Hematopoietic multipotent progenitor cell (in vitro differentiated cells): ENCODE results near the gene STAP2. TPM values are rescaled to one million over a fixed set of nuclear protein-coding genes. Genes with fewer than 3 reads are reported as not detected.
"Not testable (repeated sequence)": the region's sequence is repeated elsewhere in the genome, so short reads cannot be mapped to it uniquely, and the experiment has no call there.

Experiments
- DNase-seq, 3 donors: peaks; one replicate each; pipeline ENCODE4 v3.0.0-alpha.2; 2011 to 2015; ENCODE audit warnings: low read depth in 2 of 3, low spot score in 2 of 3
- total RNA-seq: library from RNA; depleted of rRNA; stranded (reverse); fragments of >200 nt; gene quantifications from one replicate; pipeline ENCODE4 v1.2.3, GENCODE V29; 2012

Gene STAP2
- total RNA-seq, 1 donor: 3.8 TPM

DNA sequence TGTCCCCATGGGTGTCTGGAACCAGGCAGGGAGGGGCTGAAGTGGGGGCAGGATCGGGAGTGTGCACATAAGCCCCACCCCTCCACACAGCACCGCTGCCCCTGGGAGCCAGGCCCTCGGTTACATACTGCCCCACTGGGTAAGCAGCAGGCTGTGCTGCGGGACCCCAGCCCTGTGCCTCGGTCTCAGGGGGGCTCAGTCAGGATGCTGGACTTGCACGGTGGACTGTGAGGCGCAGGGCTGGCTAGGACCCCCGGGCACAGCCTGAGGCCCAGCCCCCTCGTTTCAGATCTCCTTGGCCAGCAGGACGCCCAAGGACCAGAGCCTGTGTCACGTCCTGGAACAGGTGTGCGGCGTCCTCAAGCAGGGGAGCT is 21.0 kb upstream of the STAP2 start:
- DNase-seq: no peak

DNA sequence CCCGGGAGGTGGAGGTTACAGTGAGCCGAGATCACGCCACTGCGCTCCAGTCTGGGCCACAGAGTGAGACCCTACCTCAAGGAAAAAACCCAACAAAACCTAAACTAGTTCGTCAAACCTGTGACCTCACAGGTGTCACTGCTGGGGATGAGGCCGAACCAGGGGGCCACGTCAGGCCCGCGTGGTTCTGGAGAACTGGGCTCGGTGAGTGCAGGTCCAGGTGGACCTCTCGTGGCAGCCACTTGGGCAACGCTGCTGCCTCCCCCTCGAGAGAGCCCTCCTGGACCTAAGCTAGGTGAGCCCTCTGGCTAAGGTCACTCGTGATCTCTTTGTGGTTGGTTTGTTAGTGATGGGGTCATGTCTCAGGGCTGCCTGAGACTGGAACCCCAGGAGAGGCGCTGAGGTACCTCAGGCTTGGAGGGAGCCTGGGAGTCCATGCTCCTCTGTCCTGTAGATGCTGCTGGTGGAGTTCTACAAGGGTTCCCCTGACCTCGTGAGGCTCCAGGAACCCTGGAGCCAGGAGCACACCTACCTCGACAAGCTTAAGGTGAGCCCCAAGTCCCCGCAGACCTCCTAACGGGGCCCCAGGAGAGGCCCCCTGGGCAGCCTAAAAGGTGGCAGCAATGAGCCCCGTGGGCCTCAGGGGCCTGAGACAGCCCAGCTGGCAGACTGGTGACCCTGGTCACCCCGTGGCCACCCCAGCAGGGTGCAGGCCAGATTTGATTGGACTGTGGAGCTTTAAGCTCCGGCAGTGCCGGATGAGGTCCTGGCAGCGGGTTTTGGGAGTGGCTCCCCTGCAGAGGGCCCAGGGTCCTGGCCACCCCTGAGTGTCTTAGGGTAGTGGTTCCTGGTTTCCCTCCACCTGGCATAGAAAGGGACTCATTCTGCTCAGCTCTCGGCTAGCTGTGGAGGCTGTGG is 20.3 kb upstream of the STAP2 start:
- no peak for DNase-seq

DNA sequence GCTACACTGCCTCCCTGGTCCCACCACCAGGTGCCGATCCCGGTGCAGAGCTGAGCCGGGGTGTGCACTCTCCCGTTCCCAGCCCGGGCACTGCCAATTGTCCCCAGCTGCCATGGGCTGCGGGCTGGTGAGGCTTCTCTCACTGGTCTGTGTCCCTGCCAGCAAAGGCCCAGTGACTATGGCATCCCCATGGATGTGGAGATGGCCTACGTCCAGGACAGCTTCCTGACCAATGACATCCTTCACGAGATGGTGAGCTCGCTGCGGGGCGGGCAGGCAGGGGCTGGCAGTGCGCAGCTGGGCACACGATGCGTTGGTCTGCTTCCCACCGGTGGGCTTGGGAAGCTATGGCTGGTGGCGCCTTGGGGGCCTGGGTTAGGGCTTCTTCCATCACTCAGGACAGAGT is 19.3 kb upstream of the STAP2 start:
- DNase-seq: no peak

DNA sequence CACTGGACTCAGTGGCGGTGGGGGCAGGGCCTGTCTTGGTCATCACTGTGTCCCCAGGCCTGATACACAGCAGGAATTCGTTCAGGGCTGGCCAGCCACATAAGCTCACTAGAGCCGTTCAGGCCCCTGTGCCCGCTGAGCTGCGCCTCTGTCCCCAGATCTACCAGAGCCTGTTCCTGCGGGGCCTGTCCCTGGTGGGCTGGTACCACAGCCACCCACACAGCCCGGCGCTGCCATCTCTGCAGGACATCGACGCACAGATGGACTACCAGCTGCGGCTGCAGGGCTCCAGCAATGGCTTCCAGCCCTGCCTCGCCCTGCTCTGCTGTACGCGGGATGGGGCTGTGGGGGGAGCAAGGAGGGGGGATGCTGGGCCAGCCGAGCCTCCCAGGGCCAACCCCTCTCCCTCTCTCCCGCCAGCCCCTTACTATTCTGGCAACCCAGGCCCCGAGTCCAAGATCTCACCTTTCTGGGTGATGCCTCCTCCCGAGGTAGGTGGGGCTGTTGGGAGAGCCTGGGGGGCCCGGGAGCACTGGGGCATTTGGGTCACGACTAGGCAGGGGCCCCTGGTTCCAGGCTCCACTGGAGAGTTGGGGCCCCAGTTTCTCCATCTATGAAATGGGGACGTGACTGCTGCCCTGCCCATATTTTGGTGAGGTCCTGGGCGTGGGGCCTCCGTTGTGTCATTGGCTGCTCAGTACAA is 18.6 kb upstream of the STAP2 start:
- DNase-seq: no peak

DNA sequence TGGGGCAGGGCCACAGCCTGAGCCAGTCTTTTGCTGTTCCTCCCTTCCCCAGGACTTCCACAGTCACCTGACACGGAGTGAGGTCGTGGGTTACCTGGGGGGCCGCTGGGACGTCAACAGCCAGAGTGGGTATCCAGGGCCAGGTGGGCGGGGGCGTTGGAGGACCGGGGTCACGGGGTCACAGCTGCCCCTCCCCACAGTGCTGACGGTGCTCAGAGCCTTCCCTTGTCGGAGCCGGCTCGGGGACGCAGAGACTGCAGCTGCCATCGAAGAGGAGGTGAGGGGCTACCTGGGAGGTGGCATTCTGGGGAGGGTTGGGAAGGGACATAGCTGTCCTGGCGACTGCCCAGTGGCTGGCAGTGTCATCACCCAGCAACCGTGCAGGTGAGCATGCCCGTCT is 16.3 kb upstream of the STAP2 start:
- DNase-seq: no peak

DNA sequence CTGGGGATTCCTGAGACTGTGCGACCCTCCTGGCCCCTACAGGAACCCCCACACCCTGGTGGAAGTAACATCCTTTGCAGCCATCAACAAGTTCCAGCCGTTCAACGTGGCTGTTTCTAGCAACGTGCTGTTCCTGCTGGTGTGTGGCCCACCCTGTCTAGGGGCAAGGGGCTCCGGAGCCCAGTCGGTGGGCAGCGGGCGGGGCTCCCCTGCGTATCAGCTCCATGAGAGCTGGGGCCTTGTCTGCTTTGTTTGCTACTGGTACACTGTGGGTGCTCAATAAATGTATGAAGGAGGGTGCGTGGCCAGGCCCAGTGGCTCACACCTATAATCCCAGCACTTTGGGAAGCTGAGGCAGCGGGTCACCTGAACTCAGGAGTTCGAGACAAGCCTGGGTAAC is 15.7 kb upstream of the STAP2 start:
- DNase-seq: no peak

DNA sequence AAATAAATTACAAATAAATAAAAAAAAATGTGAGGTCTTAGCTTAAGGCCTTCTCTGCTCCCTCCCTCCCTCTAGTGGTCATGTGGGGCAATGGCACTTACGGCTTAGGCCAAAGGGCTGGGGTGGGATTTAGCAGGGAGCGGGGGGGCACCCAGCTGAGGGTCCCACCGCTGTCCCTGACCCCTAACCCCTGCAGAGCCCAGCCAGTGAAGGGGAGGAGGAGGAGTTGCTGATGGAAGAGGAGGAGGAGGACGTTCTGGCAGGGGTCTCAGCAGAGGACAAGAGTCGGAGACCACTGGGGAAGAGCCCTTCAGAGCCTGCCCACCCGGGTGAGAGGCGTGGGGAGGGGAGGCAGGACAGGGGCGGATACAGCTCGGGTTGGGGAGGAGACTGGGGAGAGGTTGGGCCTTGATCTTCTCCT is 14.1 kb upstream of the STAP2 start:
- peak in 2 of 3 donors; percentile 72 to 81 for DNase-seq

DNA sequence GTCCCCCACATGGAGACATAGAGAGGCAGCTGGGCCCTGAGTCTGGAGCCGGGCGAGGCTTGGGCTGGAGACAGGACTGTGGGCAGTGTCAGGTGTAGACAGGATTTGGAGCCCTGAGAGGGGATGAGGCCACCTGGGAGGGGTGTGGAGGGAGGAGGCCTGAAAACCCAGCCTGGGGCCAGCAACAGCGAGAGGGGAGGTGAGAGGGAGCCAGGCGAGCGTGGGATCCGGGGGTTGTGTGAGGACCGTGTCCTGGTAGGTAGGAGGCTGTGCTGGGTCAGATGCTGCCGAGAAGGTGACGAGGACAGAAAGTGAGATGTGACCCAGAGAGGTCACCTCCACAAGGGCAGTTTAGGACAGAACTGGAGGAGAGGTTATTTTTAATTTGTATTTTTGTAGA is 12.1 kb upstream of the STAP2 start:
- DNase-seq: no peak

DNA sequence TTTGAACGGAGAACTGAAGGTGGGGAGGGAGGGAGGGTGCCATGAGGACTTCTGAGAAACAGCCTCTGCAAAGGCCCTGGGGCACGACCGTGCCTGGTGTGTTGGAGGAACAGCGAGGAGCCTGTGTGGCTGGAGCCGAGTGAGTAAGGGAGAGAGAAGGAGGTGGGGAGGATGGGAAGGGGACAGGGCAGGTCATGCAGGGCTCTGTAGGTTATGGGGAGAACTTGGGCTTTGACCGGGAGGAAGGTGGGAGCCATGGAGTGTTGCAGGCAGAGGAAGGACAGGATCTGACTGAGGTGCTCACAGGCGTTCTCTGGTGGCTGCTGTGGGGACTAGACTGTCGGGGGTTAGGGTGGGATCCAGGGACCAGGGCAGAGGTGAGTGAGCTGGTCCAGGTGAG is 11.5 kb upstream of the STAP2 start:
- DNase-seq: no peak

DNA sequence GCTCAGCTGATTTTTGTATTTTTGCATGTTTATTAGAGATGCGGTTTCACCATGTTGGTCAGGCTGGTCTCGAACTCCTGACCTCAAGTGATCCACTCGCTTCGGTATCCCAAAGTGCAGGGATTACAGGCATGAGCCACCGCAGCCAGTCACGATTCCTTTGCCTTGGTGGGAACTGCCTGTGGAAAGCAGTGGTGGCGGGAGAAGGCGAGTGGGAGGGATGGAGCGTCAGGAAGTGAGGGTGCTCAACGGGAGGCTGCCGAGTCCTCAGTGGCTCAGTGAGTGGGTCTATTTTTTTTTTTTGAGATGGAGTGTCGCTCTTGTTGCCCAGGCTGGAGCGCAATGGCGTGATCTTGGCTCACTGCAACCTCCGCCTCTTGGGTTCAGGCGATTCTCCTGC is 10.6 kb upstream of the STAP2 start:
- DNase-seq: not testable (repeated sequence)

DNA sequence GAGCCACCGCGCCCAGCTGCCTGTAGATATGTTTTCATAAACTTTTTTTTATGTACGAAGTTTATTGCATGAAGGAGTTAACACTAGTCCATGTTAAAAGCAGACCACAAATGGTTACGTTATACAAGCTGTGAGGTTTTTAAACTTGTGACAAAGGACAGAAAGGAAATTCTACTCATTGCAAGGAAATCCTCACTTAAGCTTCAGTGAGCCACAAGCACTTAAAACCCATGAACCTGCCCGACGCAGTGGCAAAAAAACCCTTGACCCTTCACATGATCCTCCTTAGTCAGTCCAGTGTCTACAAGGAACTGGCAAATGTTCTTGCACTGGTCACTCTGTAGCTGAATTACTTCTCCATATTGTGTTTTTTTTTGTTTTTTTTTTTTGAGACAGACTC is 8.9 kb upstream of the STAP2 start:
- DNase-seq: peak in 2 of 3 donors; percentile 40 to 66

DNA sequence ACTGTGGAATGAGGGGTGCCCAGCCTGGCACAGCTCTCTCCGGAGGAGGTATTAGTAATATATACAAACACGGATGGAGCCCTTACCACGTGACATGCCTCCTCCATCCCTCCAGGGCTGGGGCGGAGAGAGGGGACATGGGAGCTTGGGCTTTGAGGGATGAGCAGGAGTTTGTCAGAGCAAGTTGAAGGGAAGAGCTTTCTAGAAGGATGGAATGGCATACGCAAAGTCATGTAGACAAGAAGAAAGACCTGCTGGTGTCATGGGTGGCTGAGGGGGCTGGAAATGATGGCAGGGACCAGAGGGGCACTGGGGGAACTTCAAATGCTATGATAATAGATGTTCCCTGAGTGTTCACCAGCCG is 7.4 kb upstream of the STAP2 start:
- DNase-seq: no peak

DNA sequence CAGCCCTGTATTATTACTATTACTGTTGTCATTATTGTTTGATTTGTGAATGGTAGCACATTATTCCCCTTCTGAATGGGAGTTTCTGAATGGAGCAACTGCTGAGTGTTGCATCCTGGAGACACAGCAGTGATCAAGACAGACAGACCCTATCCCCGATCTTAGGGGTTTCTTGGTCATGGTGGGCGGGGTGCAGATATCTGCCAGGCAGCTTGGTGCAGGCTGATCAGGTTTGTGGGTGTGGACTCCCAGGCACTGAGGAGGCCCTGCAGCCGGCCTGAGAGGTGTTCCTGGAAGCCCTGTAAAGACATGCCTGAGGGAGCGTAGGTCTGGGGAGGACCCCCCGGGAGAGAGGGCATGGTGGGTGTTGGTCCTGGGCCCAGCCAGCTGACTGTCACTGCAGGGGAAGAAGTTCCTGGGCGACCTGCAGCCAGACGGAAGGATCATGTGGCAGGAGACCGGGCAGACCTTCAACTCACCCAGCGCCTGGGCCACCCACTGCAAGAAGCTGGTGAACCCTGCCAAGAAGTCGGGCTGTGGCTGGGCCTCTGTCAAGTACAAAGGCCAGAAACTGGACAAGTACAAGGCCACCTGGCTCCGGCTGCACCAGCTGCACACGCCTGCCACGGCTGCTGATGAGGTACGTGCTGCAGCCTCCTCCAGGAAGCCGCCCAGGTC is 6.9 kb upstream of the STAP2 start:
- no peak for DNase-seq

DNA sequence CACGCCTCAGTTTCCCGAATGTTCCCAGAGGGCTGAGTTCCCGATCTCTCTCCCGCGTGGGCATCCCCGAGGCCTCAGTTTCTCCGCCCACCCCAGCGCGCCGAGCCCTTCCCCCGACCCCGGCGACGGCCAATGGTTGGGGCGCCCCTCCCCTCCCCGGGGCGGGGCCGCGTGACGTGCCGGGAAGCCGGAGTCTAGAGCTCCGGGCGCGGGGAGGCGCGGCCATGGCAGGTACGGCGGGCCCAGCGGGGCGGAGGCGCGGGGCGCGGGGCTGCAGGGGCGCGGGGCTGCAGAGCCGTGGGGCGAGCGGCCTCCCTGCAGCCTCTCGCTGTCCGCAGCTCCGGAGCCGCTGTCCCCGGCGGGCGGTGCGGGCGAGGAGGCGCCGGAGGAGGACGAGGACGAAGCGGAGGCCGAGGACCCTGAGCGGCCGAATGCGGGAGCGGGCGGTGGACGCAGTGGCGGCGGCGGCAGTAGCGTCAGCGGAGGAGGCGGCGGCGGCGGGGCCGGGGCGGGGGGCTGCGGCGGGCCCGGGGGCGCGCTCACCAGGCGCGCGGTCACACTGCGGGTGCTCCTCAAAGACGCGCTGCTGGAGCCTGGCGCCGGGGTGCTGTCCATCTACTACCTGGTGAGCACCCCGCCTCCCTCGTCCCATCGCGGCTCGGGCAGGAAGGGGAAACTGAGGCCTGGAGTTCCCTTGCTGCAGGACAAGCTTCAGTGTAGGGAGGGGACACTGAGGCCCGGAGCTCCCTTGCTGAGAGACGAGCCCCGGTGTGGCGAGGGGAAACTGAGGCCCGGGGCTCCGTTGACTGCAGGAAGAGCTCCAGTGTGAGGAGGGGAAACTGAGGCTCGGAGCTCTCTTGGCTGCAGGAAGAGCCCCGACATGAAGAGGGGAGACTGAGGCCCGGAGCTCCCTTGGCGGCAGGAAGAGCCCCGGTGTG is 5.0 kb upstream of the STAP2 start, which contains the start of gene MPND:
MPND (plus strand) TSS at position 193 of the 938 bp plus-strand sequence; CDS start at position 225, 32 bp downstream.
- peak; percentile 80 to 92 (median 85) for DNase-seq

DNA sequence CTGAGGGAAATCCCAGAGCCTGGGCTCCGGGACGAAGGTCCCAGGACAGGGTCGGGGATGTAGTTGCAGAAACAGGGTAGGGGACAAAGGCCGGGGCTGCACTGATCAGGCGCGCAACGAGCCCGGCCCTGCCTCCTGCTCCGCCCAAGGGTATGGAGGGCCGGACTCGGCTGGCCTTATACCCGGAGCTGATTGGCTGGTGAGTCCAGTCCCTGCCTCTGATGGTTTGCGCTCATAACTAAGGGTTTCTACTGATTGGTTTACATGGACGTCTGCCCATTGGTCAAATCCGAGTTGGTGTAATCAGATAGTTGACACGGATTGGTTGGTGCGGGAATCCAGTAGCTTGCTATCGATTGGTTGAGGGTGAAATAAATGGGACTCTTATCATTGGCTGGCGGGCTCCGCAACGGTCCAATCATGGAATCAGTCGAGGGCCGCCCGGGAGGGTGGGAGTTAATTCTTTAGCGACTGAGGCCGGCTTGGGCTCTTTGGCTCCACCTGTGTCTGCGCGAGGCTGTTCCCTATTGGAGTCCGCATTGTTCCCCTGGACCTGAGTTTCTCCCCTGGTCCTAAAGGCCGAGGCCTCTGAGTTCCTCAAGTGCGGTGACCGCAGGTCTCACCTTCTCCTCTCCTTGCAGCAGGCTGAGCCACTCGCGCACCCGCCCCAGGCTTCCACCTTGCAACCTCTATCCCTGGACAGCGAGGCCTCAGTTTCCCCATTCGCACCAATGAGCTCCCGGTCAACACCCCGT is 4.2 kb upstream of the STAP2 start:
- DNase-seq: peak; percentile 84 to 100 (median 99)

DNA sequence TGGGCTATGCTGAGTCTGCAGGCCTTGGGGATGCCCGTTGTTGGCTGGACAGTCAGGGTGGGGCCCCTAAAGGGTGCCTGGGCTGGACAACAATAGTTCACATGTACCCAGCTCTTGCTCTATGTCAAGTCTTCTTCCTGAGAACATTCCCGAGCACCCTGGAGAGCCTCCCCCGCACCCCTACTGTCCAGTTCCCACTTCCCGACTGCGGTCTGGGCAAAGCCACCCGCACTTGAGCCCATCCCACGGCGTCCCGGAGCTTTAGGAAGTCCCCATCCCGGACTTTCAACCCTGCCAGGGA is 3.6 kb upstream of the STAP2 start:
- DNase-seq: no peak

DNA sequence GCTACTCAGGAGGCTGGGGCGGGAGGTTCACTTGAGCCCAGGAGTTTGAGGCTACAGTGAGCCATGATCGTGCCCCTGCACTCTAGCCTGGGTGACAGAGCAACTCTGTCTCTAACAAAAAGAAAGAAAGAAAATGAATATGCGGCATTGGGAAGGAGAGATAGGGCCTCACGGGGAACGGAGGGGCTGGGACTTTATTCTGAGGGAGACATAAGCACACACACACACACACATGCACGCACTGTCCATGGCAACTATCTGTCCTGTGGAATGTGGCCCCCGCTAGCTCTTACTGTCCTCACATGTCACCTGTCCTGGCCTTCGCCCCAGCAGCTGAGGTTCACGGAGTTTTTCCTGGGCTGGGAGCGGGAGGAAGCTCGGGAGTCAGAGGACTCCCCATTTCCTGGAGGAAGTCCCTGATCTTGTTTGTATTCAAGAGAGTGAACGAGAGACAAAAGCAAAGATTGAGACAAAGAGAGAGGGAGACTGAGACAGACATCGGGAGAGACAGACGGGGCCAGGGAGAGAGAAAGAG is 654 bp downstream of the STAP2 start:
- peak in 2 of 3 donors; percentile 22 to 38 for DNase-seq

DNA sequence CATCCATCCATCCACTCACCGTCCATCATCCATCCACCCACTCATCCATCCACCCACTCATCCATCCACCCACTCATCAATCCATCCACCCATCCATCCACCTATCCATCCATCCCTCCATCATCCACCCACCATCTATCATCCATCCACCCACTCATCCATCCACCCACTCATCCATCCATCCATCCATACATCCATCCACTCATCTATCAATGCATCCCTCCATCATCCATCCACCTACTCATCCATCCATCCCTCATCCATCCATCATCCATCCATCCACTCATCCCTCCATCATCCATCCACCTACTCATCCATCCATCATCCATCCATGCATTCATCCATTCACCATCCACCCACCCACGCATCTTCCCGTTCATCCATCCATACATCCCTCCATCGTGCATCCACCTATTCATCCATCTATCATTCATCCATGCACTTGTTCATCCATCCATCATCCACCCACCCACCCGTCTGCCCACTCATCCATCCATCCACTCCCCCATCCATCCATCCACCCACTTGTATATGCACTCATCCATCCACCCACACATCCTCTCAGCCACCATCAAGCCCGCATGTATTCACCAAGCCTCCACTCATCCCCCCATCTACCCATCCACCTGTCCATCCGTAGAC is 3.6 kb downstream of the STAP2 start:
- no peak for DNase-seq

DNA sequence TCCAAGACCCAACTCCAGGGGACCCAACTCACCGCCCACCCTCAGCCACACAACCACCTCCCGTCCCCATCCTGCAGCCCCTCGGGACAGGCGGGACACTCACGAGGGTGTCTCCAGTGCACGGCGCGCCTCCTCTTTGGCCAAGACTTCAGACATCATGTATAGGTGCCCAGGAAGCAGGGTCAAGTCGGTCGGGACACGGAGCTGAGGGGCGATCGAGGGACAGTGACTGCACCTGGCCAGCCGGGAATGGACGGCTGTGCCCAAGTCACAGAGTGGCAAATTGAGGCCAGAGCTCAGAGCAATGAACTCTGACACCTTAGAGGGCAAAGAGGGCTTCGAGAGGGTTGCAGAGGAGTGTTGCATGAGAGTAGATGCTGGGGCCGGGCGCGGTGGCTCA is 8.8 kb downstream of the STAP2 start:
- DNase-seq: no peak
